Thyroid gland (tissue), 4 donors: ENCODE data around the gene DLG2.

Source experiments
- CTCF ChIP-seq, 6 experiments: fragments of 200-600 bp in 3 of 6; fragments of 450-650 bp in 3 of 6; sonication (generic) in 3 of 6; IDR thresholded peaks; one replicate each; pipeline ENCODE4 v1.5.1; 2016 to 2019; ENCODE audit warnings: antibody characterized with exemption in 6 of 6, mild to moderate bottlenecking in 2 of 6, inconsistent platforms in 1 of 6, moderate library complexity in 1 of 6
- POLR2A ChIP-seq, 2 donors: fragments of 450-650 bp; IDR thresholded peaks; one replicate each; pipeline ENCODE4 v1.6.1; 2017; ENCODE audit warnings: antibody characterized with exemption in 2 of 2, mild to moderate bottlenecking in 2 of 2, moderate library complexity in 1 of 2

GRCh38 chr11:84035645-84036044 is 1591.5 kb downstream of the DLG2 start:
- TF ChIP-seq CTCF (IDR thresholded peaks at IDR 0.05) (no peak), POLR2A (IDR thresholded peaks at IDR 0.05) (no peak)
